HG03442 (cell line): ENCODE data around the gene SH3BP4.

Source experiments
- ATAC-seq: cut with Tn5 transposase; IDR thresholded peaks from one replicate; pipeline ENCODE4 v1.9.1; 2021; ENCODE audit warnings: mild to moderate bottlenecking, moderate library complexity; ENCODE audit not compliant: unreplicated experiment

Gene SH3BP4

GRCh38 chr2:234945339-234945873, 6.4 kb upstream of the SH3BP4 start:
- no peak for ATAC-seq

GRCh38 chr2:234947556-234947955, 4.3 kb upstream of the SH3BP4 start:
- ATAC-seq: no peak

DNA sequence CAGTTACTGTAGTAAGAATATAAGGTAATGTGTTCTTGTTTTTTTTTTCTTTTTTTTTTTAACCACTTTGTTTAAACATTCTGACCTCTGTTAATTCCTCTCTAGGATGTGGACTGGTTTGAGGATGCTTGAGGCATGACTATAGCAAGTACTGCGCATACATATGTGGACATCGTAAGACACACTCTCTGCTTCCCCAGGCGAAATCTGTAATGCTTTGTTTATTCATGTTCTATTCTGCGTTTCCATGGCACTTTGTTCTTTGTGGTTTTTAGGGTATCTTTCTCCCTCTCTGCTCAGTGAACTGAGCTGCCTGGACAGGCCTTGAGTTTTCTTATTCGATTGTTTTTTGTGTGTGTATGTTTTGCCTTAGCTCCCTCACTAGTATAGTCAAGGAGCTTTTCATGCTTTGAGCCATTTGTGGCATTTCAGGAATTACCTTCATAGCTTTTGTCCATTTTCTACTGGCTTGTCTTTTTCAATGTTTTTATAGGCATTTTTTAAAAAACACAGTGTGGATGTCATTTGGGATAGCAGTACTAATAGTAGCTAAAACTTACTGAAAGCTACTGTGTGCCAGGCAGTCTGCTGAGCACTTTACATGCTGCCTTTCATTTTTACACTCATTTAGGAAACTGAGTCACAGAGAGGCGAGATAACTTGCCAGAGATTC, 1.9 kb upstream of the SH3BP4 start:
- no peak for ATAC-seq

DNA sequence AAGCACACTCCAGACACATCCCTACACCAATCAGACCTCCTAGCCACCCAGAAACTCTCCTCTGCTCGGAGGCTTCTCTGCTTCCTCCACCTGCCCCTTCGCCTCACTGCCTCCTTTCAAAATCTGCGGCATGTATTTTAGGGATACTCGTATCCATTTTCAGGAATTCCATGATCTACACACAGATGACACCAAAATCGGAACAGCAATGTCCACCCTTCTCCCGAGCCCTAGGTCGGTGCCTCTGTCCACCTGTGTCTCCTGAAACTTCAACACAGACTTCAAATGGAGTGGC, 1.4 kb upstream of the SH3BP4 start:
- no peak for ATAC-seq

DNA sequence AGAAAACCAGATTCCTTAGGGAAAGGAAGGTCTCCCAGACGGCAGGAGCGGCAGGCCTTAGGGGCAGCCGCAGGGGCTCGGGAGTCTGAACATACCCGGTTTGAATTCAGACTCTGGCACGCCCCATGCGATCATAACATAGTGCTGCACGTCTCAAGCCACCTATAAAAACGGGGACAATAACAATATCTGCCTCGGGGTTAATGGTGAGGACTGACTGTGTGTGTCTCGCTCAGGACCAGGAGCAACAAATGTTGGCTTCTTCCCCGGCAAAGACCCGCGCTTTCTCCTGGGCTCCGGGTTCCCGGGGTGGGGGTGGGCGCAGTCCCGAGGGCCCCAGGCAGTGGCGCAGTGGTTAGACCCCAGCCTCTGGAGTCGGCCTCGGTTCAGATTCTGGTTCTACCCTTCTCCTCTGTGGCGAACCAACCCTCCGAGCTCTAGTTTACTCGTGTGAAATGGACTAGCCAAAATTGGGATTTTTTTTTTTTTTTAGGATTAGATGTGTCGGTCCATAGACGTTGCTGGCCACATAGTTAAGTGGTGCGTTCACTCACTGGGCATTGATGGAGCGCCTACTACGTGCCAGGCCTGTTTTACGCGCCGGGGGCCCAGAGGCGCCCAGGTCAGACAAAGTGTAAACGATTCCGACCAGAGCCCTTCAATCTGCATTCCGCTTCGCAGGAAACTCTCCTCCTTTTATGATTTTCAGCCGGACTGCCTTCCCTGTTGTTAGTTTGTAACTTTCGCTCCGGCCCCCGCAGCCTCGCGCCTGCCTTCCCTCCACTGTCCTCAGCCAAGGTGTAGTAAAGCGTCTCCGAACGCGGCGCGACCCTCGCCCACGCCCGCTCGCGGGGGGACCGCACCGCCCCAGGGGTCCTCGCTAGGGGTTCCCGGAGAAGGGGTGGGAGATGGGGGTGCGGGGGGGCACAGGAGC, 820 bp upstream of the SH3BP4 start:
- ATAC-seq: no peak

- ATAC-seq: no peak
These were observed 676 bp downstream of the SH3BP4 start for GRCh38 chr2:234952270-234953115.

GRCh38 chr2:234953116-234954031, 1.6 kb downstream of the SH3BP4 start:
- no peak for ATAC-seq

DNA sequence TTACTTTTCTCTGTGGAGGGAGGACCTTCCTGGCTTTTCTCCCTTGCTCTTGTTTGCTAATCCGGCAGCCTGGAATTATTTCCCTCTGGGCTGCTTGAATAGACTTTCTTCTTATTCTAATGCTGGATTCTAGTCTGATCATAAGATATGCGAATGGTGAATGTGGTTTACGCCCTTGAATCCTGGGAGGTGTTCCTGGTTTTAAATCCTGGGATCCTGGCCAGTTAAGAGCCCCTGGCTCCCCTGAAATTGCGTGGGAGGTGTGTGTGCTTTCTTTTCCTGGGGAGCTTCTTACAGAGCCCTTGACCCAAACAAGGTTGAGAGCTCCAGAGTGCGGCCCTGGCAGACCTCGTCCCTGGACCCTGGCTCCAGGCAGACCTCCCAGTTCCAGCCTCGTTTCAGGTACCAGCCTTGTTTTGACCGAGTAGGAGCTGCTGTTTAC, 2.8 kb downstream of the SH3BP4 start:
- ATAC-seq: no peak

DNA sequence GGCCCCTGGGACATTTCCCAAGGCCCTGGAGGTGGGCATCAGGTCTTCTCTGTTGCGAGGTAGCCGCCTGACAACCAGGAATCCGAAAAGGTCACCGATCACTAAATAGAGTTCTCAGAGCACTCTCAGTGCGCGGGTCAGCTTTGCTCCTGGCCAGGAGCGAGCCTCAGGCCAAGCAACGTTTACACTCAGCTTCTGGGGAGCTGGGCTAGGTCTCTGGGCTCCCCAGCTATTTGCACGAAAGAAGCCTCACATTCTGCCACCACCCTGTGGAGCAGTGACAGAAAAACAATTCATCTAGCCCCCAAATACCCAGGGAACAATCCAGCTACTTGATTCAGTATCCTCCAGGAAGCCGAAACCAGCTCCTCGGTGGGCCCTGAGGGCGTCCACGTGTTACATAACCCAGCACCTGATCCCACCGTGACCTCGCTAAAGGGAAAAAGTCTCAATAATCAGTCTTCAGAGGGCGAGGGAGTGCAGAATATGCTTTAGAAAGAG, 3.3 kb downstream of the SH3BP4 start:
- no peak for ATAC-seq

- ATAC-seq: no peak
These were observed 4.2 kb downstream of the SH3BP4 start for GRCh38 chr2:234955971-234956509.

DNA sequence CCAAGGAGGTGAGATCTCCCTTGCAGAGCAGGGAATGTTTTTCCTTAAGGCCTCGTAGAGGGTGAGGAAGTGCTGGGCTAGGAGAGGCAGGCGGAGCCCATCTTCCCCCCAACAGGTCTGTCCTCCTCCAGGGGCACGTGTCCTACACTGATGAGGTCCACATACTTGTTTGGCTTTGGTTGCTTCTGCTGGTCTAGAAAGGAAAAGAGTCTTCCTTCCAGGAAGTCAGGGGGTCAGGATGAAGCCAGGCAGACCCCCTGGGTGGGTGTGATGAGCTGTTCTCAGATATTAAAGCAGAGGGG, 6.0 kb downstream of the SH3BP4 start:
- ATAC-seq: no peak

GRCh38 chr2:234958311-234958710, 6.5 kb downstream of the SH3BP4 start:
- no peak for ATAC-seq

DNA sequence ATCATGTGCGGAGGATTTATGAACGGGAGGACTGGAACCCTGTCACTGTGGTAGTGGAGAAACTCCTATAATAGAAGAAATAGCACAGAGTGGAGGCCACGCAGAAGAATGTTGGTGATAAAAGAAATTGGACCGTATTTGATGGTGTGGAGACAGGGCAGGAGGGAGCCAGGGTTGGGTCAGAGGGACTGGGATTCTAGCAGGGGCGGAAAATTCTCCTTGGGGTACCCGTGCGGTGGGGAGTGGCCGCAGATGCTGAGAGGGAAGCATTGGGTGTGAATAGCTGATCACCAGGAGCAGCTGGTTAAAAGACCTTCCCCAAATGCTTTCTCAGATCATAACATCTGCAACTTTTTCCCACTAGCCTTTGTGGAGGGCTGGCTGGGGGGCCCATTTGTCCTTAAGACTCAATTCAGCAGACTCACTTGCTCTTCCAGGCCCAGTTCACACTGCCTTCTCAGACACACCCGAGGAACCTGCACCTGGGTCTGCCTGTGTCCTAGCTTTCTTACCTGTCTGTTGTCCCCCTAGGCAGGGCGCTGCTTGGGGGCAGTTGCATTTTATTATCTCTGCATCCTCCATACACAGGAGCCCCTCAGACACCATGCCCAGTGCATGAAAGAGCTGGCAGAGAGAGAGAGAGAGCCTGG, 7.1 kb downstream of the SH3BP4 start:
- no peak for ATAC-seq

- no peak for ATAC-seq
These were observed 8.6 kb downstream of the SH3BP4 start for GRCh38 chr2:234960175-234961088.

GRCh38 chr2:234961784-234962183, 10.0 kb downstream of the SH3BP4 start:
- ATAC-seq: no peak

GRCh38 chr2:234963773-234964615, 12.2 kb downstream of the SH3BP4 start:
- no peak for ATAC-seq
